ENCODE results near the gene MMAB. TPM values are rescaled to one million over a fixed set of nuclear protein-coding genes. Genes with fewer than 3 reads are reported as not detected.

The MMAB gene
- total and polyA plus RNA-seq, 2 experiments from 2014 or later, result 46.6 to 80.8 TPM

DNA sequence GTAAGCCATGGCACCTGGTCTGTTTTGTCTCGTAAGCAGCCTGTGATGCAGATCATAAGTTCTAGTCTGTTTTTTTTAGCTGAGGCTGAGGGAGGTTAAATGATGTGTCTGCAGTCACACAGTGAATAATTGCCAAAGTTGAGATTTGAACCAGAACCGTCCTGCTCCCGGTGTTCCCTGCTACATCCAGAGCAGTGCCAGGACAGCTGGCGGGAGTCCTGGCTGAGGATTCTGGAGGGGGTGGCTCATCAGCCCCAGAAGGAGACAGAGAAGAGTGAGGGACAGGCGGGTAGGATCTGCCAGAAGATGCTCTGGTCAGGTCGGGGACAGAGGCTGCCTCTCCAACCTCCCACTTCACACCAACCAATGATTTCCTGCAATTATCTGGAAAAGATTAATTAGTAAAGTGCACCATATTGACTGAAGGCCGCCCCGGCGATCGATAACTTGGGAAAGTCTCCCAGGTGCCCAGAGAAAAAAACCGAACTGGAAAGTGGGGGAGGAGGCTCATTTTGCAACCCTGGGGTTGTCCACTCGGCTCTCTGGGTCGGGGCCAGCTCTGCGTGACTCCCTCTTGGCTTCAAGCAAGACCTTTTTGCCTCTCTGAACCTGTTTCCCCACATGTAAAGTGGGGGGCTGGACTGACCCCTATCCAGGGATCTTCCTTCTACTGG is 42.4 kb upstream of the MMAB start:
- DNase-seq (ENCODE audit: low spot score), result no peak
- Histone ChIP-seq H3K27ac (no peak overlapping the region), H3K4me3 (no peak overlapping the region), H3K27me3 (peaks cover 20% of the 10 kb centered on the region), H2AFZ (no peak overlapping the region), H3K9me3 (ENCODE audit: low read depth) (no peaks in the 10 kb centered on the region), H3K9me2 (replicated peaks; ENCODE audit: insufficient read depth) (no peaks in the 10 kb centered on the region), H3K4me2 (no peak overlapping the region), H3K36me3 (replicated peaks; ENCODE audit: insufficient read depth, low read depth) (no peaks in the 10 kb centered on the region), H3K4me1 (ENCODE audit: insufficient read depth) (no peaks in the 10 kb centered on the region), H4K20me1 (ENCODE audit: insufficient read depth, poor library complexity, severe bottlenecking) (no peaks in the 10 kb centered on the region), H3K79me2 (no peaks in the 10 kb centered on the region)
- TF ChIP-seq, protein P1, sequence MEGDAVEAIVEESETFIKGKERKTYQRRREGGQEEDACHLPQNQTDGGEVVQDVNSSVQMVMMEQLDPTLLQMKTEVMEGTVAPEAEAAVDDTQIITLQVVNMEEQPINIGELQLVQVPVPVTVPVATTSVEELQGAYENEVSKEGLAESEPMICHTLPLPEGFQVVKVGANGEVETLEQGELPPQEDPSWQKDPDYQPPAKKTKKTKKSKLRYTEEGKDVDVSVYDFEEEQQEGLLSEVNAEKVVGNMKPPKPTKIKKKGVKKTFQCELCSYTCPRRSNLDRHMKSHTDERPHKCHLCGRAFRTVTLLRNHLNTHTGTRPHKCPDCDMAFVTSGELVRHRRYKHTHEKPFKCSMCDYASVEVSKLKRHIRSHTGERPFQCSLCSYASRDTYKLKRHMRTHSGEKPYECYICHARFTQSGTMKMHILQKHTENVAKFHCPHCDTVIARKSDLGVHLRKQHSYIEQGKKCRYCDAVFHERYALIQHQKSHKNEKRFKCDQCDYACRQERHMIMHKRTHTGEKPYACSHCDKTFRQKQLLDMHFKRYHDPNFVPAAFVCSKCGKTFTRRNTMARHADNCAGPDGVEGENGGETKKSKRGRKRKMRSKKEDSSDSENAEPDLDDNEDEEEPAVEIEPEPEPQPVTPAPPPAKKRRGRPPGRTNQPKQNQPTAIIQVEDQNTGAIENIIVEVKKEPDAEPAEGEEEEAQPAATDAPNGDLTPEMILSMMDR (IDR thresholded peaks at IDR 0.05; ENCODE audit: poor library complexity), result no peak
- TF ChIP-seq EZH2phosphoT487 (IDR thresholded peaks at IDR 0.05; ENCODE audit: low read depth, severe bottlenecking, unreplicated experiment) (no peak), EZH2 (IDR thresholded peaks at IDR 0.05; ENCODE audit: borderline replicate concordance) (no peak)
- 80% methylated on average over 14 of the region's 14 CpGs for WGBS (ENCODE audit: low lambda C conversion rate, missing lambda C conversion rate)

DNA sequence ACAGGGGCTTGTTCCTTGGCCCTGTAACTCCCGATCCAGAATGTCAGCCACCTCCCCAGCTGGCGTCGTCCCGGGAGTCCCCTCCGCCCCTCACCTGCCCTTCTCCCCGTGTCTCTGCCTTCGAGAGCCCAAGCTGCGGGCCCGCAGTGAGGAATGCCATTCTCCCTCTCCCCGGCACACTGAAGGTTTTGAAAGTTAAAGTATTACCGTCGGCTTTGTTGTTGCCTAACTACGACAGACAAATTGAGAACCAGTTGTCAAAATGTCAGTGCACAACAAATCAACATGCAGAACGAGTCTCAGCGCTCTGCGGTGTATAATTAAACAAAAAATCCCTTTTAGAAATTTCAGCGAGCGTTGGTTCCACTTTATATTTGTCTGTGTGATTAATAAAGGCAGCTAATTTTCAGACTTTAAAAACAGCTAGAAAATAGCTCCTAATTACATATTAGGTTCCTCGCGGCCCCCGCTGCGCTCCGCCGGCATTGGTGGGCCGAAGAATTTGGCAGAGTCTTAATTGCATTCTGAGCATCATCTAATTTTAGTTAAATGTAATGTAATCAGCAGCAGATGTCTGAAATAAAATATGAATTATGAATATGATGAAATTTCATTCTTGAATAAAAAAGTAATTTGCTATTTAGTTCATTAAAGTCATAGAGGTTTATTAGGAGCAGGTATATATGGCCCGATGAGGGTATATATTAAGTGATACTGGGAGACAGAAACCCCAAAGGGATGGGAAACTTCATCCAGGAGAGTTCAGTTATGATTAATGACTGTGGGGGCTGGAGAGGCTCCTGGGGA is 40.5 kb upstream of the MMAB start:
- Histone ChIP-seq H3K79me2 (no peaks in the 10 kb centered on the region), H3K9me2 (replicated peaks; ENCODE audit: insufficient read depth) (no peaks in the 10 kb centered on the region), H3K36me3 (replicated peaks; ENCODE audit: insufficient read depth, low read depth) (no peaks in the 10 kb centered on the region), H3K4me1 (ENCODE audit: insufficient read depth) (no peaks in the 10 kb centered on the region), H4K20me1 (ENCODE audit: insufficient read depth, poor library complexity, severe bottlenecking) (no peaks in the 10 kb centered on the region), H2AFZ (no peak overlapping the region), H3K27ac (no peak overlapping the region), H3K9me3 (ENCODE audit: low read depth) (no peaks in the 10 kb centered on the region), H3K4me2 (no peak overlapping the region), H3K4me3 (no peak overlapping the region), H3K27me3 (peaks cover 20% of the 10 kb centered on the region)
- no peak for DNase-seq (ENCODE audit: low spot score)
- TF ChIP-seq EZH2phosphoT487 (IDR thresholded peaks at IDR 0.05; ENCODE audit: low read depth, severe bottlenecking, unreplicated experiment) (no peak), EZH2 (IDR thresholded peaks at IDR 0.05; ENCODE audit: borderline replicate concordance) (no peak)
- TF ChIP-seq, protein P1 (IDR thresholded peaks at IDR 0.05; ENCODE audit: poor library complexity), result no peak
- WGBS (ENCODE audit: low lambda C conversion rate, missing lambda C conversion rate), result 78% methylated on average over 26 of the region's 26 CpGs

DNA sequence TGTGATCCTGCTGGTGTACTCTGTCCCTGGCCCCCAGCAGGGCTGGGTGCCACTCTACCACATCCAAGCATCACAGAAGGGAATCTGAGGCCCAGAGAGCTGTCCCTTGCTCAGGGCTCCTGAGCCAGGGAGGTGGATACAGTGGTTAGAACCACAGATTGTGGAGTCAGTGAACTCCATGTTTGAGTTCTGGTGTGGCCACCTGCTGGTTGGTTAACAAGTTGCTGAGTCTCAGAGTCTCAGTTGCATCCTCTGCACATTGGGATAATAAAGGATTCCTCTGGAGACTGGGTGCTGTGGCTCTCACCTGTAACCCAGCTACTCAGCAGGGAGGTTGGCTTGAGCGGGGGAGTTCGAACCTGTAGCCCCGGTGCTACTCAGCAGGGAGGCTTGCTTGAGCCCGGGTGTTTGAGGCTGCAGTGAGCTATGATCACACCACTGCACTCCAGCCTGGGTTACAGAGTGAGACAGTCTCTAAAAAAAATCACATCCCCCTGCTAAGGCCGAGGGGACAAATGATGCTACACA is 39.7 kb upstream of the MMAB start:
- H3K4me1 ChIP-seq (ENCODE audit: insufficient read depth), result no peaks in the 10 kb centered on the region
- H3K27me3 ChIP-seq, result peaks cover 20% of the 10 kb centered on the region
- no peak overlapping the region for H2AFZ ChIP-seq
- no peaks in the 10 kb centered on the region for H3K9me2 ChIP-seq (replicated peaks; ENCODE audit: insufficient read depth)
- H3K36me3 ChIP-seq (replicated peaks; ENCODE audit: insufficient read depth, low read depth), result no peaks in the 10 kb centered on the region
- H3K4me2 ChIP-seq, result no peak overlapping the region
- no peaks in the 10 kb centered on the region for H3K79me2 ChIP-seq
- H3K9me3 ChIP-seq (ENCODE audit: low read depth), result no peaks in the 10 kb centered on the region
- no peak overlapping the region for H3K4me3 ChIP-seq
- TF ChIP-seq EZH2phosphoT487 (IDR thresholded peaks at IDR 0.05; ENCODE audit: low read depth, severe bottlenecking, unreplicated experiment) (no peak), EZH2 (IDR thresholded peaks at IDR 0.05; ENCODE audit: borderline replicate concordance) (no peak)
- TF ChIP-seq, protein P1 (IDR thresholded peaks at IDR 0.05; ENCODE audit: poor library complexity), result no peak
- DNase-seq (ENCODE audit: low spot score), result no peak
- H3K27ac ChIP-seq, result no peak overlapping the region
- 67% methylated on average over 5 of the region's 5 CpGs for WGBS (ENCODE audit: low lambda C conversion rate, missing lambda C conversion rate)
- H4K20me1 ChIP-seq (ENCODE audit: insufficient read depth, poor library complexity, severe bottlenecking), result no peaks in the 10 kb centered on the region

All from hepatocyte (in vitro differentiated cells).